Stimulated activated CD4-positive, alpha-beta T cell treated with anti-CD3 and anti-CD28 coated beads, Interleukin-4, amount 100 ng/mL, for 1 hour (primary cell): ENCODE measurements around the gene MRTFB.
"Not testable (repeated sequence)": the region's sequence is repeated elsewhere in the genome, so short reads cannot be mapped to it uniquely, and the experiment has no call there.

Source experiments
- DNase-seq: peaks from one replicate; pipeline ENCODE4 v3.0.0-alpha.2; 2020

Gene MRTFB

DNA sequence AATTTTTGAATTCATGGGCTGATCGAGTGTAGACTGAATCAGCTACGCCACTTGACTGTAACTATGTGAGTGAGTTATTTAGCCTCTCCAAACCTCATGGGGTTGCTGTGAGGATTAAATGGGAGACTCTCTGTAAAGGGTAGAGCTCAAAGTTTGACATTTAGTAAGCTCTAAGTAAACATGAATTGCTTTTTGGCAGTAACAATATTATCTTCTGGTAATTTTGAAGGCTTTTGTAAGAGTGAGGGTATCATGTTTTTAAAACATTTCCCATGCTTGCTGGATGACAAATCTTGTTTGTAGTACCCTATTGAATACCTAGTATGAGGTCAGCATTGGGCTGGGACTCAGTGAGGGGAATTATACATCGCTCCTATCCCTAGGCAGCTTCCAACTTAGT lies 35.3 kb downstream of the MRTFB start:
- no peak for DNase-seq

DNA sequence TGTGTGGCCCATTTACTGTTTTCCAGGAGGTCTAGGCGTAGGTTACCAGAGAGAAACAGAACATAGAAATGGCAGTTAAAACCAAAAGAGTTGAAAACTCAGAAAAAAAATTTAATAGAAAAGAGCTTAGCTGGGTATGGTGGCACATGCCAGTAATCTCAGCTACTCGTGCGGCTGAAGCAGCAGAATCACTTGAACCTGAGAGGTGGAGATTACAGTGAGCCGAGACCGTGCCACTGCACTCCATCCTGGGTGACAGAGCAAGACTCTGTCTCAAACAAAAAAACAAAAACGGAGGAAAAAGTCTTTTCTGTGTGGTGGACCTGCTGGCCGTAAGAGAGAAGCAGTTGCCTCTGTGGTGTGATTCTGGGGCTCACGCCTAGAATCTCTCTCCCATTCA lies 35.8 kb downstream of the MRTFB start:
- DNase-seq = no peak

DNA sequence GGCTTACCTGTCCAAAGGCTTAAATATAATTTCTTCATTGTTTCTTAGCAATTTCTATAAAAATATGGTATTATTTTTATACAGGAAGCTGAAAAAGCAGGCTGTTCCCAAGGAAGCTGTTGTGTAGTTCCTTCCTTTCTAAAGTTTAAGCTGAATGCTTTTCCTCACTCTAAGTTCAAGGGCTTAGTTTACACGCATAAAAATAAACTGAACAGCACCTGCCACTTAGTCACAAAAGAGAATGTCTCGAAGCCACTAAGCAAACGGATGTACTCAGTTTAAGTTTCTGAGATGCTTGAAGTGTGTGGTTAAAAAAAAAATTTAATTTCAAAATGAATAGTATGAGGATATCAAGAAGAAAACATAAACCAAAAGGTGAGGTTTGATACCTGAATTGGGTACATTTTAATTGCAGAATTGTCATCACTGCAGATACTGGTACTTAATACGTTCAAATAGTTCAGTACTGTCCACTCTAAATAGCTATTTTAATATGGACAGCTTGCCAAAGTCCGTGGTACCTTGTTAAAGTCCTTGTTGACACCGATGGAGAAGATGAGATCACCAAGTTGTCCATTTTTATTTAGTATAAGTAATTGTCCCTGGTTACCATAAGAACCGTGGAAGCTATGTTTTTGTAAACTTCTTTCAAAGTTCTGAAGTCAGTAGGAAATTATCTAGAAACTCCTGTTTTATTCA lies 38.1 kb downstream of the MRTFB start:
- no peak for DNase-seq

DNA sequence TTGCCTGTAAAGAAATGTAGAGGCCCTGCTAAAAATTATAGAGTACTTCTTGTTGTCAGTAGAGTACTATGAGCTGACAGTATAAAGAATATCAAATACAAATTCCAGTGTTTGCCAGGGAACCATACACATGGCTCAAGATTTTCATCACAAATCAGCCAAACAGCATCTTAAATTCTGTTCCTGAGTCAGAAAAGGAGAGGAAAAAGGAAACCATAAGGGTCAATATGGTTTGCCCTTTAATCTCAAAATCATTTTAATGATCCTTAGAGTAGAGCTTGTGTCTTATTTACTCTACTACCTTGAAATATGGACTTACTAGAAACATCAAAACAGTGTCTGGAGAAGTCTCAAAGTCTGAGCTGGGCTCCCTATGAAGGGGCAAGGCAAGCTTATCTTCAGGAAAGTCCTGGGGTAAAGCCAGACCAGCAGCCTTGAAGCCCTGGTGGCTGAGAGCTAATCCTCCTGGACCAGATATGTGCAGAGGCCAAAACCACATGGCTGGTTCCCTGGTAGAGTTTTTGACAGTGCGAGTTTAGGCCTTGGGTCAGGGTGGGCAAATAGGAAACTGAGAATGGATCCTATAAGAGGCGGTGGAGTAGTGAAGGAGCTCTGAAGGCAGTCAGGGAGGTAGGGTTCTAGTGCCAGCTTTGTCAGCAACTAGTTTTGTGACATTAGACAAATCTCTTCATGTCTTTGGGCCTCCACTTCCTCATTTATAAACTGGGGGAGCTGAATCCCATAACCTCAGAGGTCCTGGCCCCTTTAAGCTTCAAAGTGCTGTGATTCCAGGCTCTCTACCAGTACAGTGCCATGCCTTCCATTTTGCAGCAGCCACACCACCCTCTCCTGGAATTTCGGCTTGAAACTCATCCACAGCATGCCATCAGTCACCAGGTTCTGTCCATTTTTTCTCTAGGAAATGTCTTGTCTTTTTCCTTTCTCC lies 38.9 kb downstream of the MRTFB start:
- DNase-seq = no peak

DNA sequence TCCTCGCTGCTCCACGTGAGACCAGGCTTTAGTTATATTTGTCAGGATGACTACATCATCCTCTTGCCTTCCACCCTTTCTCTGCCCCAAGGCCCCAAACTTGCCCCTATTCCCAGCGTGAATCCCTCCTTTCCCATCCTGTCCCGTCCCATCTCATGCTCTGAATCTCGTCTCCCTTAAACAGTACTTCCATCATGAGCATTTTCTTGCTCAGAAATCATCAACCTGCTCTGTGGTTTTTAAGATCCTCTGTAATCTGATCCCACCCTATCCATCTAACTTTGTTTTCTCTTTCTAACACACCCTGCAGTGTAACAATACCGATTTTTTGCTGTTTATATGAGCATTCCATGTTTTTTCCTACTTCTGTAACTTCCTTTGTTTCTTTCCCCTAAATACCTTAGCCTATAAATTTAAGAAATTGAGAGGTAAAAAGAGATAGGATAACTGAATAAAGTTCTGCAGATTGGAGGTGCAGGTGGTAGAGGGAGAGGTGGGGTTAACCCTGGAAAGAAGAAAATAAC lies 39.7 kb downstream of the MRTFB start:
- no peak for DNase-seq

DNA sequence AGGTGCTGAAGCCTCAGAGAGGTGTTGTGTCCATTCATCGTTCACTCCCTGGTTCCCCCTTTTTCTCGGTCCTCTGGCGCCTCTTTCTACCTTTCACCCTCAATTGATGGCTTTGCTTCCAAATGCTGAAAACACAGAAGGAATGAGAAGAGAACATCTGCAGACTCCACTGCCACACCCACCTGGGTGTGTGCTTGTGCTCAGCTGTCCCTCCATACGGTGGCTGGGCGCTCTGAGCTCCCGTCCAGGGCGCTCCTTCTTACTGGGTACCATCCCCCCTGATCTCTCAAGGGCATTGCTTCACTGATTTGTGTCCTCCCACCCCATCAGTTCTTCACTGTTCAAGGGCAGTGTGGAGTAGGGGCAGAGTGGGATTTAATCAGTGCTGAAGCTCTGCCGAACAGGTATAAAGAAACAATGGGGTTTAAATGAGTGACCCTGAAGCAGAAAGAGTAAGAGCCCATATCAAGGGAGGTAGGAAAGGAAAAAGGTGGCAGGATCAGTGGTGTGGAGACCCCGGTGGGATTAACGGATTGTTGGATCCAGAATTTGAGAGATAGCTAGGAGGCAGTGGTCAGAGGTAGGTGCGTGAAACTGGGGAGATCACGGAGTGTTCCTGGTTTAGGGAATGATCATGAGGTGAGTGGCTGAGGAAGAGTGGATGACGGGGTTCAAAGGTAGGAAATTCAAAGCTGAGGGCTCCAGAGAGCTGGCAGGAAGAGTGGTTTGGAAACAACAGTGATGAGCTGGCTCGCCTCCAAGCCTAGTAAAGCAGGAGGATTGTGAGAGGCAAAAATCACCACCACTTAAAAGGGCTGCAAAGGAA lies 40.8 kb downstream of the MRTFB start:
- no peak for DNase-seq

DNA sequence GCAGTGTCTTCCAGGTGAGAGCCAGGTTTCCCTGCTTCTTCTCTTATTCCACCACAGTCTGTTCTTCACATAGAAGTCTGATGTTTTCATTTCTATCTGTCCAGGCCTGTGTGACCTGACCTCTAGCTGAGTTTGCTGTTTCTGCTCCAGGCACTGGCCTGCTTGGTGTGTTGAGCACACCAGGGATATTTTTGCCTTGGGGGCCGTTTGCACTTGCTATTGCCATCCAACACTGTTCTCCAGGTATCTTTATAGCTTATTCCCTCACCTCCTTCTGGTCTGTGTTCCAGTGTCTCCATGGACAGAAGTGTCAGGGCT lies 41.4 kb downstream of the MRTFB start:
- DNase-seq = no peak

DNA sequence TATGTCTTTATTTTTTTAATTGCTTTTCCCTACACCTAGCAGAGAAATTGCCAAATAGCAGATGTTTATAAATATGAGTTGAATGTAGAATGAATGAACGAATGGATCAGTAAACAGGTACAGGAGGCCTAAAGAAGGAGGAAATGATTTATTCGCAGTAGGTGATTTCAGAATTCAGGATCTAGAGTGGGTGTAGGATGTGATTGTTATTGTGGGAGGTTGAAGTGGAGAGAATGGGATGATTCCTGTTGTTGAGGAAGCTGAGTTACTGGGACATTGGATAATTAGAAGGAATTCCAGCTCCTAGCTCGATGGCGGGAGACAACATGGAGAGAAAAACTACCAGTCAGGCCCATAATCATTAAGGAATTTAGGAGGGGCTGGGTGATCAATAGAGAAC lies 42.2 kb downstream of the MRTFB start:
- no peak for DNase-seq

DNA sequence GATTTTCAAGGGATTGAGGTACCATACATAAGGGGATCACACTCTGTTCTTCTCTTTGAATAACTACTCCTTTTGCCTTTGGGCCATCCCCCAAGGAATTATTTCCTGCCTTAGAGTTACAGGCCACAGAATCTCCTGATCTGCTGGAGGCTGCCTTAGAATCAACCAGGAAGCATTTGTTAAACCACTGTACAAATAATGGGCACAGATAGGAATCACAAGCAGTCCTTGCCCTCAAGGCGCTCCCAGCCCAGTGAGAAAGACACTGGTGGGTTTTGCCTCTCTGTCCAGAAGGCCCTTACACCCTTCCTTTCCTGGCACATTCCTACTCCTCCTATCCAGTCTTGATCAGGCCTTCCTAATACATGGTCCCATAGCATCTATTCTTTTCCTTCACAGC lies 45.9 kb downstream of the MRTFB start:
- DNase-seq = no peak

DNA sequence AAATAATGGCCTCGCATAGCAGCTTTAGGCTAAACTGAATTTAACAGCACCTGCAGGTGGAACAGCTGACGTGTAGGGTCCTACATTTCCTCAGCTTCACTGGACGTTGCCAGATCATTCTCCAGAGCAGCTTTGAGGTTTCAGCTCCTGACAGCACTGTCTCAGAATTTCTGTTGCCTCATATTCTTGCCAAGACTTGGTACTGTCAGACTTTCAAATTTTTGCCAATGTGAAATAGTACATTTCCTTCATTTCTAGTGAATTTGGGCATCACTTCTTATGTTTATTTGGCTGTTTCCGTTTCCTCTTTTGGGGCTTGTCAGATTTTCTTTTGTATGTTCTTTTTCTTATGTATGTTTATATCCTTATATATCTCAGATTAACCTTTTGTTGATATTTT lies 48.7 kb downstream of the MRTFB start:
- DNase-seq = no peak

DNA sequence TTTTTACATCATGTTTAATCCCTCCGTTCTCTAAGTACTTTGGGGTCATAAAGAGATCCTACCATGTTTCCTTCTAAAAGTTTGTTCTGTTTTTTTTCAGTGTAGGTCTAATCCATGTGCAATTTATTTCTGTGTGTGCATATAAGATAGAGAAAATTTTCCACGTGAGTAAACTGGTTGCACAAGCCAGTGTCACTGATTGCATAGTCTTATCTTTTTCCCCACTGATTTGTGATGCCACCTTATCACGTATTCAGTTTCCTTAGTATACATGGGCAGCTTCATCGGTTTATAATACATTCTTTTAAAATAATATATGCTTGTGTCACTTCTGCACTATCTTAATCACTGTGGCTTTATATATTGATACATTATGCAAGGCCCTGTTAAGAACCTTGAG lies 49.2 kb downstream of the MRTFB start:
- DNase-seq = no peak

DNA sequence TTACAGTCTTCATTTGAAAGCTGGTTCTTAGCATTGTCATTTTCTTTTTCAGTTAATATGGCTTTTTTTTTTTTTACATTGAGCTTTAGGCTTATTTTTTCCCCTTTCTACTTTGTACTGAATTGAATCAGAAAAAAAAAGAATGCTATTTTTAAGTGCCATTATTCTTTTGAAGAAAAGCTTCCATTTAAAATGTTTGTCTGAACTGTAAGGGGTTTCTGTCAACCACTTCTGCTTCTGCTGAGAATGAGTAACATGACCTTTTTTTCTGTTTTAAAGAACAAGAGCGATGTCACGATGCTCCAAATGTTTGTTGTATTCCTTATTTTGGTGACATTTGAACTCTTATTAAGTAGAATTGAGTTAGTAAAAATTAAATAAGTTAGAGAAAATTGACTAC lies 50.0 kb downstream of the MRTFB start:
- no peak for DNase-seq

DNA sequence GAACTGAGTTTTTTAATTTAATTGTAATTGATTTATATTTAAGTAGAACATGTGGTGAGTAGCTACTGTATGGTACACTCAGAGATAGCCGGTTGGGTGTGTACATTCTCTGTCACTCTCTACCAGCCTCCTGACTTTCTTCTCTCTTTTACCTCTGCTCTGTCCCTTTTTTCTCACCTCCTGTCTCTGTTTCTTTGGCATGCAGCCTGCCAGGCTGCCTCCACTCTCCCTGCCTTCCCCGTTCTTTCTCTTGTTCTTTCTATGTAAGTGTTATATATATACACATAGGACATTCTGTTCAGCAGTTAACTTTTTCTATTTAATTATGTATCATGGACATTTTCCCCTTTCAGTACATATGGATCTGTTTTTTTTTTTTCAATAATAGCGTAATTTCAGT lies 50.8 kb downstream of the MRTFB start:
- no peak for DNase-seq

DNA sequence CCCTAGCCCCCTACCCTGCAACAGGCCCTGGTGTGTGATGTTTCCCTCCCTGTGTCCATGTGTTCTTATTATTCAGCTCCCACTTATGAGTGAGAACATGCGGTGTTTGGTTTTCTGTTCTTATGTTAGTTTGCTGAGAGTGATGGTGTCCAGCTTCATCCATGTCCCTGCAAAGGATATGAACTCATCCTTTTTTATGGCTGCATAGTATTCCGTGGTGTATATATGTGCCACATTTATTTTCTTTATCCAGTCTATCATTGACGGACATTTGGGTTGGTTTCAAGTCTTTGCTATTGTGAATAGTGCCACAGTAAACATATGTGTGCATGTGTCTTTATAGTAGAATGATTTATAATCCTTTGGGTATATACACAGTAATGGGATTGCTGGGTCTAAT lies 51.3 kb downstream of the MRTFB start:
- not testable (repeated sequence) for DNase-seq

DNA sequence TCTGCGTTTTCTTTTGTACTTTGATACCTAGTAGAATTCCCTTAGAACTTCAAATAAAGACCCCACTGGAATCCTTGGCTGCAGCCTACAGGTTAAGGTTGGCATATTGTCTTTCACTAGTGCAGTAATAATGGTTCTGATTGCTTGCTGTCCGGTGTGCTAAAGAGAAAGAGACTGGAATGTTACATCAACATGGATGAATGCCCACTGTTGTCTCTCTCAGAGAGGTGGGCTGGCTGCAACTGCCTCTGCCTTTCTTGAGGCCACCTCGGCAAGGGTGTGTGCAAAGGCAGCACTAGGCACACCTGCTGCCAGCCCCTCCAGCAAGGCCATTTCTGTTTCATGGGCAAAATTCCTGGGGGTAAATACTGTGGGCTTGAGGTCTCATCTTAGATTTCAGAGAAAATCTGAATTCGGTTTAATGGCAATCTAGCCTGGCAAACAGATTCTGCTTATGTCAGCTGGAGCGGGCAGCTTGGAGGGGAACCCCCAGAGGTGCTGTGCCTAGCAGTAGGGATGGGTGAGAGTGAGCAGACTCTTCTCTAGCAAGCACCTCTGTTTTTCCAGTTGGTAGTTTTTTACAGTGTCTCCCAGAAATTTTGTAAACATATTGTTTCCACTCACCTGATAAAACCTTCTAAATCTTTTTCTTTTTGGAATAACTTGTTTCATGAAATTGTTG lies 54.0 kb downstream of the MRTFB start:
- no peak for DNase-seq

DNA sequence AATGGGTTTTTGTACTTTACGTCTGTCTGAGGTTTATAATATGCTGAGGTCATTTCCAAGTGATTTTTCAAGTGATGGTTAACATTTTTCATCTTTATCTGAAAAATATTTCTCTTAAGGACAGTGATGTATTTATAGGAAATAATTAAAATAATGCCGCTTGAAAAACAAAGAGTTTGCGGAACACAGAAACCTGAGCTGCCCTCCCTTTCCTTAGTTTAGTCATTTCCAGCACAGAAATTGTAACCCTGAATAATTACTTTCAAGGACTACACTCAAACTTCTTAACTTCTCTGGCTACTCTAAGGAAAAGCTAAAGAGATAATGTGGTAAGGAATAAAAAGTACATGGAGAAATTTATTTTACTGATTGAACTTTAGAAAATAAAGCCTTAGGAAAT lies 54.6 kb downstream of the MRTFB start:
- DNase-seq = no peak

DNA sequence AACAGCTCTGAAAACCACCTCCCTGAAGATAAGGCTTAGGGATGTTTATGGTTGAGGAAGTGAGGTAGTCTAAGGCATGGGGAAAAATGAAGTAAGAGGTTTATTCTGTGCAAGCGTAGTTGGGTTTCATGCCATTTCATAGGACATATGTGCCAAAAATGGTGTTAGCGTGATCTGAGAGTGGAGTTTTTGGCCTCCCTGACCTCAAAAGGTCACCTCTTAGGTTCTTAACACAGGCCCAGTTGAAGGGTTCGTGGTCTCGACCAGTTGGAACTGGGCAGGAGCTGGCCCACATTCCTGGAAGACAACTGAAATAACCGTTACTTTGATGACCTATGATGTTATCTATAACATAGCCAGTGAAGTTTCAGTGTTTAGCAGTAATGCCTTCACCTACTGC lies 57.0 kb downstream of the MRTFB start:
- DNase-seq = no peak

DNA sequence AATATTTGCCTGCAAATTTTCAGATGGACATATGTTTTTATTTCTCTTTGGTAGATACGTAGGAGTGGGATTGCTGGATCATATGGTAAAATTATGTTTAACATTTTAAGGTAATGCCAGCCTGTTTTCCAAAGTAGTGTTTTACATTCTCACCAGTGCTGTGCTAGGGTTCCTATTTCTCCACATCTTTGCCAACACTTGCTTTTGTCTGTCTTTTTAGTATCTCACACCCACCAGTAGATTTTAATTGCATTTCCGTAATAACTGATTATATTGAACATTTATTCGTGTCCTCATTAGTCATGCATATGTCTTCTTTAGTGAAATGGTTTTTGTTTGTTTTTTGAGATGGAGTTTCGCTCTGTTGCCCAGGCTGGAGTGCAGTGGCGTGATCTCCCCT lies 58.4 kb downstream of the MRTFB start:
- DNase-seq = no peak

DNA sequence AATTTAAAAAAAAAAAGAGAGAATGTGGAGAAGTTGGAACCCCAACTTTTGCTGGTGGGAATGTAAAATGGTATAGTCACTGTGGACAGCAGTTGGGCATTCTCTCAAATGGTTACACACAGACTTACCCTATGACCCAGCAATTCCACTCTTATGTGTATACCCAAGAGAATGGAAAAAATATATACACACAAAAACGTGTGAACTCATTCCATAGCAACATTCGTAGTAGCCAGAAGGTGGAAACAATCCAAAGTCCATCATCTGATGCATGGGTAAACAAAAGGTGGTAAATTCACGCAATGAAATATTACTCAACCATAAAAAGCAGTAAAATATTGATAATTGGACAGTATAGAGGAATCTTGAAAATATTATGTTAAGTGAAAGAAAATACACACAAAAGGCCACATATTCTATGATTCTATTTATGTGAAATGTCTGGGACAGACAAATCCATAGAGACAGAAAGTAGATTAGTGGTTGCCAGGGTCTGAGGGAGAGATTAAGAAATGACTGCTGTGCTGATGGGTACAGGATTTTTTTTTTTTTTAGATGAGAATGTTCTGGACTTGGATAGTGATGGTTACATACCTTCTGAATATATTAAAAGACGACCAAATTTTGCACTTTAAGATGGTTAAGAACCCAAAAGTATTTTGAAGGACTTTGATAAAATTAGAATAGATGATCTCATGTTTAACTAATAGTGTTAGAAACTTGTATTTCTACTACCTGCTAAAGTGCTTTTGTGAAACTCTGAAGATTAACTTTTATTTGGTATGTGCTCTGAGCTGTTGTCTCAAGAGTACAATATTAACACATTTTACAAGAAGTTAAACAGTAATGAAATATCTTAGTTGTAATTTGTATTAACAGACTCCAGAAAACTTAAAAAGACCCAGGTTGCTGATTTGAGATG lies 60.9 kb downstream of the MRTFB start:
- no peak for DNase-seq

DNA sequence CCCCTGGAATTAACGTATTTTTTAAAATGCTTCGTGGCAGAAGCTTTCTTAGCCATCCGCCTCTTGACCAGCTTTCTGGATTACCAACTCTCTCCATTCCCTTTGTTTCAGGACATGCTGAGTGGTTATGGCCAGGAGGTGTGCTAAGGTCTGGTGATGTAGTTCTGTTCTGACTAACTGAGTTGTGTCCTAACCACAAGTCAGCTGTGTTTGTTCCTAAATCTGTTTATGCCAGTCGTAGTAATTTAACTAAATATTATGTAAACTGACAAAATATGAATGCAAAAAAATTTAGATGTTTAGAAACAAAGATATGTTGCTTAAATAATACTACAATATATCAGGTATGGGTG lies 61.6 kb downstream of the MRTFB start:
- no peak for DNase-seq

DNA sequence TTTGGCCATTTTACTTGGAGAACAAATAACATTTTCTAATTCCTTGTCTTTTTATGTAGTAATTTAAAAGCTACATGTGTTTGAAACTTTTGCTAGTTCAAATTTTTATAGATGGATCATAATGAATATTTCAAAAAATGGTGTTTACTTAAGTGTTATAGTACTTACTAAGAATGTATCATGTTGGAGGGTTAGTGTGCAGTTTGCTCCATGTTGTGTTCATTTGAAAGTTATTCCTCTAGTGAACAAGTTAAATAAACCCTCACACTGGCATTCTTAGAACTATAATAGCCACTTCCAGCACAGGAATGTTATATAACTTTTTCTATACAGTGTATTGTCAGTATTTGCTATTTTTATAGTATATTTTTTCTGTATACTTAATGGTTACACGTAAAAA lies 62.8 kb downstream of the MRTFB start:
- DNase-seq = no peak

DNA sequence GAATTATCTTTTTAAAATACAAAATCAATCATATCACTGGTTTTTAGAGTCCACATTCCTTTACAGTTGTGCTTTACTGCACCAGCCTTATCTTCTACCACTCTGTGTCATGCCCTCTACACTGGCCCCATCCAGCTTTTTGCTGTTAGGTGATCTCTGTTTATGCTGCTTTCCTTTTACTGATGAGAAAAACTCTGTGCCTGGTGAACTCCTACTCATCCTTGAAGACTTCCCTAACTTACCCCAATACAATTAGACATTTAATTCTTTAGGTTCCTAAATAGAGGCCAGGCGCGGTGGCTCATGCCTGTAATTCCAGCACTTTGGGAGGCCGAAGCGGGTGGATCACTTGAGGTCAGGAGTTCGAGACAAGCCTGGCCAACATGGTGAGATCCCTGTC lies 64.6 kb downstream of the MRTFB start:
- no peak for DNase-seq
